ENCODE data around the gene AUTS2. TPM values are rescaled to one million over a fixed set of nuclear protein-coding genes. Genes with fewer than 3 reads are reported as not detected.

The AUTS2 gene
- total RNA-seq, 1 experiment from 2014 or later: 2.5 TPM

GRCh38 chr7:69605070-69605469, 6.8 kb downstream of the AUTS2 start:
- intact Hi-C loops (cut with micrococcal nuclease; ENCODE audit: unreplicated experiment): no loop called here
- POLR2A ChIA-PET: no interaction called here
- CTCF ChIA-PET: no interaction called here

GRCh38 chr7:69605546-69605945, 7.3 kb downstream of the AUTS2 start:
- Histone ChIP-seq H3K27me3 (ENCODE audit: control insufficient read depth, insufficient read depth, low read length) (peaks cover 28% of the 10 kb centered on the region), H3K4me3 (ENCODE audit: low read depth in 2 of 2, low read length in 2 of 2) (no peak overlapping the region), H3K36me3 (ENCODE audit: control insufficient read depth, insufficient read depth, low read length) (no peaks in the 10 kb centered on the region), H3K4me1 (ENCODE audit: control insufficient read depth, insufficient read depth, low read length) (no peaks in the 10 kb centered on the region), H3K9me3 (ENCODE audit: control insufficient read depth, insufficient read depth, low read depth, low read length) (no peaks in the 10 kb centered on the region), H3K27ac (ENCODE audit: low read length) (no peak overlapping the region)
- ATAC-seq: no peak
- ChIA-PET POLR2A (no interaction called here), CTCF (no interaction called here)
- TF ChIP-seq, protein P1, sequence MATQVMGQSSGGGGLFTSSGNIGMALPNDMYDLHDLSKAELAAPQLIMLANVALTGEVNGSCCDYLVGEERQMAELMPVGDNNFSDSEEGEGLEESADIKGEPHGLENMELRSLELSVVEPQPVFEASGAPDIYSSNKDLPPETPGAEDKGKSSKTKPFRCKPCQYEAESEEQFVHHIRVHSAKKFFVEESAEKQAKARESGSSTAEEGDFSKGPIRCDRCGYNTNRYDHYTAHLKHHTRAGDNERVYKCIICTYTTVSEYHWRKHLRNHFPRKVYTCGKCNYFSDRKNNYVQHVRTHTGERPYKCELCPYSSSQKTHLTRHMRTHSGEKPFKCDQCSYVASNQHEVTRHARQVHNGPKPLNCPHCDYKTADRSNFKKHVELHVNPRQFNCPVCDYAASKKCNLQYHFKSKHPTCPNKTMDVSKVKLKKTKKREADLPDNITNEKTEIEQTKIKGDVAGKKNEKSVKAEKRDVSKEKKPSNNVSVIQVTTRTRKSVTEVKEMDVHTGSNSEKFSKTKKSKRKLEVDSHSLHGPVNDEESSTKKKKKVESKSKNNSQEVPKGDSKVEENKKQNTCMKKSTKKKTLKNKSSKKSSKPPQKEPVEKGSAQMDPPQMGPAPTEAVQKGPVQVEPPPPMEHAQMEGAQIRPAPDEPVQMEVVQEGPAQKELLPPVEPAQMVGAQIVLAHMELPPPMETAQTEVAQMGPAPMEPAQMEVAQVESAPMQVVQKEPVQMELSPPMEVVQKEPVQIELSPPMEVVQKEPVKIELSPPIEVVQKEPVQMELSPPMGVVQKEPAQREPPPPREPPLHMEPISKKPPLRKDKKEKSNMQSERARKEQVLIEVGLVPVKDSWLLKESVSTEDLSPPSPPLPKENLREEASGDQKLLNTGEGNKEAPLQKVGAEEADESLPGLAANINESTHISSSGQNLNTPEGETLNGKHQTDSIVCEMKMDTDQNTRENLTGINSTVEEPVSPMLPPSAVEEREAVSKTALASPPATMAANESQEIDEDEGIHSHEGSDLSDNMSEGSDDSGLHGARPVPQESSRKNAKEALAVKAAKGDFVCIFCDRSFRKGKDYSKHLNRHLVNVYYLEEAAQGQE (IDR thresholded peaks at IDR 0.05; ENCODE audit: insufficient read depth in 1 of 2, low read depth in 2 of 2, low read length in 1 of 2): no peak
- no peak for TF ChIP-seq POLR2AphosphoS5 (IDR thresholded peaks at IDR 0.05; ENCODE audit: low read depth, low read length)
- no peak for TF ChIP-seq SIN3A (IDR thresholded peaks at IDR 0.05; ENCODE audit: borderline replicate concordance, insufficient read depth, low read depth, low read length)
- TF ChIP-seq, protein P2, sequence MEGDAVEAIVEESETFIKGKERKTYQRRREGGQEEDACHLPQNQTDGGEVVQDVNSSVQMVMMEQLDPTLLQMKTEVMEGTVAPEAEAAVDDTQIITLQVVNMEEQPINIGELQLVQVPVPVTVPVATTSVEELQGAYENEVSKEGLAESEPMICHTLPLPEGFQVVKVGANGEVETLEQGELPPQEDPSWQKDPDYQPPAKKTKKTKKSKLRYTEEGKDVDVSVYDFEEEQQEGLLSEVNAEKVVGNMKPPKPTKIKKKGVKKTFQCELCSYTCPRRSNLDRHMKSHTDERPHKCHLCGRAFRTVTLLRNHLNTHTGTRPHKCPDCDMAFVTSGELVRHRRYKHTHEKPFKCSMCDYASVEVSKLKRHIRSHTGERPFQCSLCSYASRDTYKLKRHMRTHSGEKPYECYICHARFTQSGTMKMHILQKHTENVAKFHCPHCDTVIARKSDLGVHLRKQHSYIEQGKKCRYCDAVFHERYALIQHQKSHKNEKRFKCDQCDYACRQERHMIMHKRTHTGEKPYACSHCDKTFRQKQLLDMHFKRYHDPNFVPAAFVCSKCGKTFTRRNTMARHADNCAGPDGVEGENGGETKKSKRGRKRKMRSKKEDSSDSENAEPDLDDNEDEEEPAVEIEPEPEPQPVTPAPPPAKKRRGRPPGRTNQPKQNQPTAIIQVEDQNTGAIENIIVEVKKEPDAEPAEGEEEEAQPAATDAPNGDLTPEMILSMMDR (IDR thresholded peaks at IDR 0.05): no peak
- TF ChIP-seq TCF7L2 (IDR thresholded peaks at IDR 0.05; ENCODE audit: low read depth, low read length): no peak
- no peak for DNase-seq (ENCODE audit: low read depth, low spot score)
- no TSS peak for BruUV-seq (replicated peaks)
- in situ Hi-C loops (cut with HindIII; ENCODE audit: low pct_unique_long_range_greater_than_20kb, low sequenced_read_pairs) (no loop called here), intact Hi-C loops (cut with micrococcal nuclease; ENCODE audit: unreplicated experiment) (no loop called here)

More at GRCh38 chr7:69605070-69605469, 6.8 kb downstream of the AUTS2 start:
- ATAC-seq (no peak), DNase-seq (ENCODE audit: low read depth, low spot score) (no peak)
- in situ Hi-C loops (cut with HindIII; ENCODE audit: low pct_unique_long_range_greater_than_20kb, low sequenced_read_pairs): no loop called here
- Histone ChIP-seq H3K36me3 (ENCODE audit: control insufficient read depth, insufficient read depth, low read length) (no peaks in the 10 kb centered on the region), H3K27me3 (ENCODE audit: control insufficient read depth, insufficient read depth, low read length) (peaks cover 32% of the 10 kb centered on the region), H3K4me1 (ENCODE audit: control insufficient read depth, insufficient read depth, low read length) (peaks cover 2% of the 10 kb centered on the region; the same call in 1 of the 2 replicates), H3K9me3 (ENCODE audit: control insufficient read depth, insufficient read depth, low read depth, low read length) (no peaks in the 10 kb centered on the region), H3K4me3 (ENCODE audit: low read depth in 2 of 2, low read length in 2 of 2) (no peak overlapping the region), H3K27ac (ENCODE audit: low read length) (no peak overlapping the region)
- TF ChIP-seq, protein P1 (IDR thresholded peaks at IDR 0.05; ENCODE audit: insufficient read depth in 1 of 2, low read depth in 2 of 2, low read length in 1 of 2): no peak
- no peak for TF ChIP-seq TCF7L2 (IDR thresholded peaks at IDR 0.05; ENCODE audit: low read depth, low read length)
- no TSS peak for BruUV-seq (replicated peaks)

All from Panc1 (cell line).